Measurements from ENCODE around the gene MAN2A1.

MAN2A1 gene

GRCh38 chr5:109706095-109706494 is 16.4 kb downstream of the MAN2A1 start:
- no peak for DNase-seq (ENCODE audit: low read depth)

GRCh38 chr5:109707531-109707930 is 17.8 kb downstream of the MAN2A1 start:
- DNase-seq (ENCODE audit: low read depth), result no peak

DNA sequence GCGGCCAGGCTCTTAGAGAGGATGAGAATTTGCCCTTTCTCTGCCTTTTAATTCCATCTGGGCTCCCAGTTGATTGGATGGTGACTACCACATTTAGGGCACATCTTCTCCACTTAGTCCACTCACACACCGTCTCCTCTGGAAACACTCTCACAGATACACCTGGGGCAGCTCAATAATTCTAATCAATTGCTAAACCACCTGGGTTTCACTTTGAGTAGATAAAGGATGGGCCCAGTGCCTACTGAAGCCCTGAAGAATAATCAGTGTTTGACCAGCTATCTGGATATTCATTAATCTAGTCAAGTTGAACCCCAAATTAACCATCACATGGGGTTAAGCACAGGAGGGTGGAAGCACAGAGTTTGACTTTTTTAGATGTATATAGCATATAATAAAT is 19.1 kb downstream of the MAN2A1 start:
- DNase-seq (ENCODE audit: low read depth), result no peak

DNA sequence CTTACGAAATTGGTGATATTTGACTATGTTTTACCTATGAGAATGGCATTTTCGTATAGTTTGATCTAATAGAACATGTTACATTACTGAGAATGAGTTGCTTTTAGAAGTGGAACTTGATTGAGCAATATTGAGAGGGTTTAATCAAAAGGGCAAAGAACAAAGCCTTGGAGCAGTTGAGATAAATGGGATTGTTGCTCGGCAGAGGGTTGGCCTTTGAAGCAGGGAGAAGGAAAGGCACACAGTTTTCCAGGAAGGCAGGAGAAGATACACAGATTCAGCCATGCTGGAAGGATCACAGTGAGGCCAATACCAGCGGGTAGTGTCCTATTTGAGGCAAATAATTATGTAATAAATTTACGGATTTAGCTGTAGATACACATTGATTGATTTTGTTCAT is 19.5 kb downstream of the MAN2A1 start:
- no peak for DNase-seq (ENCODE audit: low read depth)

DNA sequence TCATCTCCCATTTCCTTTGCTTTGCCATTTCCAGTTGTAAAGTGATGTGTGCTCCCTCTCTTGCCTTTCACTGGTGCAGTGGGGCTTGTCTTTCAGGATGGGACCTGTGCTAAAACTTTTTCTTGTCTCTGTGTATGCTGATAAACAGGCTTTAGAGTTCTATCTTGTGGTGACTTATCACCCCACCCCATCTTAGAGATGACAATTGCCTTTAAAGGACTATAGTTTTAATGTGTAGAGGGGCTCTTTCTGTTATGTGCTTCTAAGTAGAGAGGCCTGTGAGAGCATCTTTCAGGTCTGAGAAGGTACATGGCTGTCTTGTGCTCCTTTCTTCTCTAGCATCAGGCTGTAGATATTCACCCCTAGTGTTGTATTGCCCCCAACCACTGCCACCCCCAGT is 21.9 kb downstream of the MAN2A1 start:
- DNase-seq (ENCODE audit: low read depth), result no peak

DNA sequence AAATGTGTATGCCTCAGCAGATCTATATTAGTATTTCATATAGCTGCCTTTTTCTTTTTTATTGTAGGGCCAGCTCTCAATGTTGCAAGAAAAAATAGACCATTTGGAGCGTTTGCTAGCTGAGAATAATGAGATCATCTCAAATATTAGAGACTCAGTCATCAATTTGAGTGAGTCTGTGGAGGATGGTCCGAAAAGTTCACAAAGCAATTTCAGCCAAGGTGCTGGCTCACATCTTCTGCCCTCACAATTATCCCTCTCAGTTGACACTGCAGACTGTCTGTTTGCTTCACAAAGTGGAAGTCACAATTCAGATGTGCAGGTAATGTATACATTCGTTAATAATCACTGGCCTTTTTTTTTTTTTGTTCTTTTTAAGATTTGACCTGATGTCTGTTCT is 23.7 kb downstream of the MAN2A1 start:
- DNase-seq (ENCODE audit: low read depth), result no peak

GRCh38 chr5:109714592-109714991 is 24.9 kb downstream of the MAN2A1 start:
- no peak for DNase-seq (ENCODE audit: low read depth)

DNA sequence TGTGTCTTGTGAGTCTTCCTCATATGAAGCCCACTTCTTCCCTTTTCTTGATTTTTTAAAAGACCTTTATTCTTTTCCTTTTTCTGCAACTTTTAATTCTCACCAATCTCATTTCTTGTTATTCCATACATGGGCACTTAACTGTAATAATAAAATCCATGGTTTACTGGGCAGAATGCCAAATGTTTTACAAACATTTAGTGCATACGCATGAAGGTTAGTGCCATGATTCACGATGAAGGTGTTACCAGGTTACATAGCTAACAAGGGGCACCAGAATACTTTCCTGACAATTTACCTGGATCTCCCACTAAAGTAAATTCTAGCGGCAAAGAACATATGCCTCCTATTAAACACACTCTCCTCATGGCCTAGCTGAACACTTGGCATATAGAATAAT is 28.5 kb downstream of the MAN2A1 start:
- DNase-seq (ENCODE audit: low read depth), result no peak

- no peak for DNase-seq (ENCODE audit: low read depth)
Measured at GRCh38 chr5:109718632-109719031, 28.9 kb downstream of the MAN2A1 start.

DNA sequence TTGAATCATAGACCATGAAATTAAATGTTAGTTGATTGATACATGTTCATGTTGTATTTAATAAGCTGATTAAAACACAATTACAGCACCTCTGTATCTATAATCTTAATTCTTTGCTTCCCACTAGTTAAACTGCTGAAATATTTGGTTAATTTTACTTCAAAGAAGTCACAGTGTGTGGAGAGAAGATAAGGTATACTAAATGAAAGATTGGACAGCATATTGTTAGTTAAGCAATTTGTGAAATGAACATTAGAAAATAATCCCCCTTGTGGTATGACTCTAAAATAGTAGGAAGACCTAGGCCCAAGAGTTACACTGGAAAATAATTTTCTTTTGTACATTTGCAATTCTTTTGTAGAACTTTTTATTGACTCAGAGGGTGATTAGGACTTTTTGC is 30.3 kb downstream of the MAN2A1 start:
- DNase-seq (ENCODE audit: low read depth), result no peak

- no peak for DNase-seq (ENCODE audit: low read depth)
Measured at GRCh38 chr5:109721741-109722140, 32.0 kb downstream of the MAN2A1 start.

DNA sequence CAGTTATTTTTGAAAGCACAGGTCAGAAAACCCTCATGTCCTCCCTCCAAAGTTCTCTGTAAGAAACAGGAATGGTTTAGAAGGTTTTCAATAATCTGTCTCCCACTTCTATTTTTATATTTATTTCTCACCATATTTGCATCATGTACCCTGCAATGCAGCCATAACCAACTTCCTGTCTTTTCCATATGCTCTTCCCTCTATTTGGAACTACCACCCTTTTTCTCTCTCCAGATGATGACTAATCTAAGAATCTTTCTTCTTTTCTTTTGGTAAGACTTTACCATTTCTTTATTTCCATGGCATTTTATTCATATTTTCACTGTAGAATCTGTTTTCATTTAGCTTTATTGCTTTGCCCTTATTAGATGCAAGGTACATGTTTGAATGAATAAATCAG is 33.9 kb downstream of the MAN2A1 start:
- DNase-seq (ENCODE audit: low read depth), result peak; percentile 23

DNA sequence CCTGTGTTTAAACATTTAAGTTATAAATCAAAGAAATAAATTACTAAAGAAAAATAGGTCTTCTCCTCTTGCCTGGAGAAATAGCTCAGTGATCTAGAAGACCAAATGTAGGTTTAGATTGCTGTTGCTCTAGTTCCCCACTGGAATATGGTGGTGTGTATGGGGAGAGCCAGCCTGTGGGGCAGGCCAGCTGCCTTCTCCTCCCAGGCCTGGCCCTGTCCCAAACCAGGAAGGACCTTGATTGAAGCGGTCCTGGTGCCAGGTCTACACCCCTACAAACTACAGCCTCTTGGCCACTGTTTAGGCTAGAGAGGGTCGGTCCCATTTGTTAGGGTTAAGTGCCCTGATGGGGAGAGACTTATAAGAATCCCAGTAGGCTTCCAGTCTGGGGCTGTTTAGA is 35.4 kb downstream of the MAN2A1 start:
- DNase-seq (ENCODE audit: low read depth), result no peak

DNA sequence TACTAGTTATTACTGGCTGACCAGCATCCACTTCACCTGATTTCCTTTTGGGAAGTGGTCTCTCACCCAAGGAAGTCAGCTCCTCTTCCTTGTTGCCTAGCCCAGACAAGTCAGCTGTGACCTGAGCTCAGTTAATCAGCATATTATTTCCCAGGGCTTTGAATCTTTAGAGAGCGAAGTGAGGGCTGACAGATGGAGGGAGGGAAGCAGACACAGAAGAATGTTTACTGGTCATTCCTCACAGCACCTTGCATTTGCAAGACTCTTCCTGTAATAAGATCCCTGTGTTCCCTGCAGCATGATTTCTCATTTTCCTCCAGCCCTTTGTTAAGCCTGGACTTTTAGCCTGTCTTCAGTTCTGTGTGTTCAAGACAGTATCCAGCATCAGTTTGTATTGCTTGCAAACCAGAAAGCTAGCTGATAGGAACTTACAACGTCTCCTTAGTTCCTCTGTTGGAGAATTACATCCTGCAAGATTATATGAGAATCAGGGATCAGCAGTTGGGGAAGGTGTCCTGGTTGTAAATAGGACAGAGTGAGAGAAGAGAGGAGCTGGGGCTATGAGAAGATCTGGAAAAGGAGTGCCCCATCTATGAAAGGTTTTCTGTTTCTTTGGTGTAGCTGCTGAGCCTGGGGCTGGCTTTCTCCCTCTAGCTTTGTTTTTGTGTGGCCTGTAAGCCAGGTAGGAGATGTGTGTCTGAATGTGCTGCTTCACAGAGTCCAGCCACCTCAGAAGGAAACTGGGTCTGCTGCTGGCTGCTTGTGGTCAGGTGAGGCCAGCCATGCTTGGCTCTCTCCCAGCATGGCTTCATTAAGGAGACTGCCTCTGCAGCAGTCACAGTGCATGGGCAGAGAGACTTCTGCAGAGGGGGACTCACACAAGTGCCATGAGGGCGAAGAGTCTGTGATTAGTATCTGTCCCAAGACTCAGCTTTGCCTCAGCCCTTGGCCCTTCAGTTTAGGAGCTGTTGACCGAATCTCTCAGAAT is 50.3 kb downstream of the MAN2A1 start:
- DNase-seq (ENCODE audit: low read depth), result peak; percentile 62

DNA sequence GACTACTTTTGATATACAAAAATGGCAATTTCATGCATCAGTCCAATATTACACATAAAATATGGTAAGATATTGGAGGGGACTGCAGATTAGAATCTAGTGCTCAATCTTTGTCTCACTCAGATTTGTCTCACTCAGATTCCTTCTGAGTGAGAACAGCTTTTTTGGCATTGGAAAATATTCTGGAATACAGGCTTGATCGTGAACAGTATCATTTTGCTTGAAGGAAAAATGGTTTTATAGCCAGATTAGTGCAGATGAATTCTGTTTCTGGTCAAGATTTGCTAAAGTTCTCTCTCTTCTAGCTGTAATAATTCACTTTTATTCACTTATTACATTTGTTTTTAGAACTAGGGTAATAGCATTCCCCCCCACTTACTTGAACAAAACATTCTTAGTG is 51.2 kb downstream of the MAN2A1 start:
- peak; percentile 4 for DNase-seq (ENCODE audit: low read depth)

DNA sequence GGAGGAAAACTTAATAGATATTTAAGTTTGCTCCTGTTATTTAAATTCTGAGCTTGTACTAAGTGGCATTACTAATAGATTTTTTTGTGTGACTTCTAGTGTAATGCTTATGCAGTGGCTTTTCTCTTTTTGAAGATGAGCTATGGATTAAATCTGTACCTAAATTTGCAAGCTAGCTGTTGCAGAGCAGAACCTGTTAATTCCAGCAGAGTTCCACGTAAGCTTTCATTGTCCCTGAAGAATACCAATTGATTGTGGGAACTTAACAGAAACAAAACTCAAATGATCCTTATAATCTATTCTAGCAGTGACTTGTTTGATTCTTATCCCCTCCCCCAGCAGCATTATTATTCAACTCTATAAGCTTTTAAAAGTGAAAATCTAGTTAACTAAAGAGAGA is 51.7 kb downstream of the MAN2A1 start:
- DNase-seq (ENCODE audit: low read depth), result no peak

DNA sequence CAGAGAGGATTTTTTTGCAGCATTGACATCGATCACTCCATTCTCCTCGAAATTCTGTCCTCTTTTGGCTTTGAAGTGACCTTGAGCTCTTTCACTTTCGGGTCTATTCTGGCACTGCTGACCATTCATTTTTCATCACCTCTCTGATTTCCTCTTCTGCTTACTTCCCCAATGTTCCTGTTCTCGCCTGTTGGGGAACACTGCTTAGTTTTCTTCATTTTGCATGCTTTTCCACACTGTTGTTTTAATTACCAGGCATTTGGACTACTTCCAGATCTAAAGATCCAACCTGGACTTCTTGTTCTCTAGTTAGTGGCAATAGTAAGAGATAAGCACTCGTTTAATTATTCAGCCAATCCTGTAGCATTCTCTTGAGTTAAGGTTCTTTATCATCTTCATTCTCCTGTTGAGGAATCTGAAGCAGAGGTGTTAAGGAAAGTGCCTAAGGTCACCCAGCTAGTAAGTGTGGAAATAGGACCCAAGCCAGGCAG is 53.4 kb downstream of the MAN2A1 start:
- peak; percentile 8 for DNase-seq (ENCODE audit: low read depth)

GRCh38 chr5:109743770-109744212 is 54.1 kb downstream of the MAN2A1 start:
- DNase-seq (ENCODE audit: low read depth), result peak; percentile 97

GRCh38 chr5:109744261-109744660 is 54.5 kb downstream of the MAN2A1 start:
- no peak for DNase-seq (ENCODE audit: low read depth)

DNA sequence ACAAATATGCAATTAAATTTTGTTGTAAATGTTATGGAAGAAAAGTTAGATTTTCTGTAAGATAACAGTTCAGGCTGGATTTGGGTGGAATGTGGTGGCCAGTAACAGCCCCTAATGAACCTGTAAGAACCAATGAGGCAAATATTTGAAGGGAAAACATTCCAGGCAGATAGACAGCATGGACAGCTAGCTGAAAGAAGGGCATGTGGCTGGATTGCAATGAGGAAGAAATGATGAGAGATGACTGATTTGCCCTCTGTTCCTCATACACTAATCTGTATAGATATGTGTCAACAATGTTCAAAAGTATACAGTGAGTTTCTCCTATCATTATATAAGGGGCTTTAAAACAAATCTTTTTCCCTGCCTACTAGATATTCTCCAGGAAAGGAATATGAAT is 58.8 kb downstream of the MAN2A1 start:
- DNase-seq (ENCODE audit: low read depth), result peak; percentile 45

- no peak for DNase-seq (ENCODE audit: low read depth)
Measured at GRCh38 chr5:109750463-109750862, 60.7 kb downstream of the MAN2A1 start.

GRCh38 chr5:109753279-109753678 is 63.6 kb downstream of the MAN2A1 start:
- DNase-seq (ENCODE audit: low read depth), result no peak

DNA sequence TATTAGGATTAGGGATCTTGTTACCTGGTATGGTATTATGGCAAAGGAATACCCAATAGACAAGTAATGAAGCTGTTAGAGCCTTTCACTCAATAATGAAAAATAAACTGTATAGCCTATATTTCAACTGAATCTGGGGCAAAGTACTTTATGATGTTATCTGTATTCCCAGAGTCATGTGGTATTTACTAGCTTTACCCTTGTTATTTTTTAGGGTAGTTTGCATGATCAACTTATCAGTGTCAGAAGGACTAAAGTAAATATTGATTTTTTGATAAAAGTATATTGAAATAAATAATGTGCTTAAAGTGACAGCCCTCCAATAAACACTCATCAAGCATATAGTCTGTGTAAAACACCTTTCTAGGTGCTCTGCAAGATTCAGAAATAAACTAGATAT is 64.6 kb downstream of the MAN2A1 start:
- no peak for DNase-seq (ENCODE audit: low read depth)

GRCh38 chr5:109755761-109756160 is 66.0 kb downstream of the MAN2A1 start:
- DNase-seq (ENCODE audit: low read depth), result no peak
